HepG2 (cell line): Measurements from ENCODE around the gene SENP7. TPM values are rescaled to one million over a fixed set of nuclear protein-coding genes. Genes with fewer than 3 reads are reported as not detected.

Source experiments
- ATAC-seq: fragments of 200-7000 bp; cut with Tn5 transposase; 3 replicates; pipeline ENCODE4 v1.9.1; 2020; ENCODE audit warnings: mild to moderate bottlenecking, moderate library complexity
- BruUV-seq: library from RNA; stranded (reverse); fragments of 400-500 nt; replicated peaks from 2 replicates; lab custom pipeline; 2021; lab: Mats Ljungman, UMichigan
- CTCF ChIA-PET: fragments of 300-600 bp; formaldehyde crosslinking; extraction: SDS; loops from one replicate; lab custom pipeline; 2021; ENCODE audit warnings: low total read pairs, inconsistent platforms, low intra/inter-chr PET ratio; lab: Yijun Ruan, JAX
- POLR2A ChIA-PET: fragments of 350-600 bp; sonication (Branson Sonifier 250); formaldehyde crosslinking; loops from one replicate; lab custom pipeline; 2020; ENCODE audit warnings: antibody characterized with exemption, inconsistent platforms; lab: Yijun Ruan, JAX
- DNase-seq: peaks from one replicate; pipeline ENCODE4 v3.0.0-alpha.2; 2015; ENCODE audit warnings: low spot score
- FAIRE-seq: peaks from 3 replicates; lab custom pipeline; 2011; peaks lifted over from hg19 to GRCh38; lab: Jason Lieb, UNC
- H2AFZ ChIP-seq: one replicate; pipeline ENCODE4 v1.6.1; 2011; ENCODE audit warnings: low read length, inconsistent platforms
- H3K27ac ChIP-seq: fragments of 300-600 bp; 3 replicates; pipeline ENCODE4 v1.8.0; 2011; ENCODE audit warnings: mixed run types, mild to moderate bottlenecking, mixed read lengths, low read length, inconsistent platforms; ENCODE audit not compliant: insufficient read depth; ENCODE audit errors: extremely low read length
- H3K27me3 ChIP-seq, 2 experiments: fragments of 200-600 bp in 1 of 2; 2 replicates in 1 of 2; 3 replicates in 1 of 2; pipeline versions ENCODE4 v1.6.0 to v1.8.0; 2011; ENCODE audit warnings: low read length in 2 of 2, mild to moderate bottlenecking in 2 of 2, moderate library complexity in 2 of 2, inconsistent platforms in 1 of 2; ENCODE audit not compliant: insufficient read depth in 2 of 2, control insufficient read depth in 1 of 2
- H3K36me3 ChIP-seq, 2 experiments: fragments of 200-600 bp in 1 of 2; replicated peaks in 1 of 2; 2 replicates in 1 of 2; 3 replicates in 1 of 2; pipeline versions ENCODE4 v1.5.1 to v1.8.0; 2011; ENCODE audit warnings: low read length in 2 of 2, inconsistent platforms in 1 of 2; ENCODE audit not compliant: insufficient read depth in 2 of 2, control insufficient read depth in 1 of 2
- H3K4me1 ChIP-seq: 2 replicates; pipeline ENCODE4 v1.5.1; 2012; ENCODE audit warnings: low read length, inconsistent platforms; ENCODE audit not compliant: insufficient read depth
- H3K4me2 ChIP-seq: 2 replicates; pipeline ENCODE4 v1.6.0; 2011; ENCODE audit warnings: low read depth, low read length, inconsistent platforms
- H3K4me3 ChIP-seq, 3 experiments: fragments of 200-600 bp in 1 of 3; sonication (generic), shearing (Covaris generic) in 1 of 3; replicated peaks in 1 of 3; 2 replicates each; pipeline ENCODE4 v1.5.1; 2011 to 2016; ENCODE audit warnings: low read length in 3 of 3, inconsistent platforms in 2 of 3, low read depth in 2 of 3, mild to moderate bottlenecking in 2 of 3, control low read depth in 1 of 3, mixed read lengths in 1 of 3; ENCODE audit not compliant: insufficient read depth in 1 of 3
- H3K79me2 ChIP-seq: one replicate; pipeline ENCODE4 v1.6.1; 2011; ENCODE audit warnings: low read length, inconsistent platforms; ENCODE audit not compliant: insufficient read depth
- H3K9ac ChIP-seq: 2 replicates; pipeline ENCODE4 v1.6.0; 2011; ENCODE audit warnings: mild to moderate bottlenecking, low read depth, low read length, inconsistent platforms; ENCODE audit not compliant: insufficient read depth
- H3K9me3 ChIP-seq: 2 replicates; pipeline ENCODE4 v1.5.1; 2012; ENCODE audit warnings: mild to moderate bottlenecking, low read length
- H4K20me1 ChIP-seq: 2 replicates; pipeline ENCODE4 v1.6.0; 2011; ENCODE audit warnings: inconsistent platforms, mild to moderate bottlenecking, low read length, moderate library complexity; ENCODE audit not compliant: insufficient read depth
- ATF4 ChIP-seq, 2 experiments: fragments of 450-650 bp in 1 of 2; sonication (generic) in 1 of 2; formaldehyde crosslinking; IDR thresholded peaks; 2 replicates each; pipeline versions ENCODE4 v1.5.0 to v1.8.0; 2020 to 2022; ENCODE audit warnings: mild to moderate bottlenecking in 1 of 2, missing genetic modification reagents in 1 of 2
- GATAD2A ChIP-seq: IDR thresholded peaks from 2 replicates; pipeline ENCODE4 v1.6.1; 2016
- MAFK ChIP-seq, 2 experiments: IDR thresholded peaks in 1 of 2; conservative IDR thresholded peaks in 1 of 2; 2 replicates each; pipeline ENCODE4 v1.6.1; 2011; ENCODE audit warnings: improper control_type of control experiment in 2 of 2, low read length in 2 of 2
- SYNCRIP ChIP-seq: fragments of 200-400 bp; formaldehyde crosslinking; IDR thresholded peaks from 2 replicates; pipeline ENCODE4 v1.6.1; 2018; ENCODE audit warnings: mild to moderate bottlenecking, low read depth, low read length; ENCODE audit not compliant: insufficient read depth
- TBX2 ChIP-seq: sonication (generic); formaldehyde crosslinking; IDR thresholded peaks from 2 replicates; pipeline ENCODE4 v1.5.0; 2020; ENCODE audit warnings: missing genetic modification reagents, mild to moderate bottlenecking, borderline replicate concordance
- ZMYM4 ChIP-seq: sonication (generic); formaldehyde crosslinking; IDR thresholded peaks from 2 replicates; pipeline ENCODE4 v1.8.1; 2023; ENCODE audit warnings: mild to moderate bottlenecking, missing genetic modification reagents
- ZNF318 ChIP-seq: sonication (generic); formaldehyde crosslinking; IDR thresholded peaks from 2 replicates; pipeline ENCODE4 v1.4.0; 2020; ENCODE audit warnings: mild to moderate bottlenecking, missing genetic modification reagents
- ZNF672 ChIP-seq: sonication (generic); formaldehyde crosslinking; IDR thresholded peaks from 2 replicates; pipeline ENCODE4 v1.8.1; 2022; ENCODE audit warnings: missing genetic modification reagents
- WGBS: methylation state at CpG from one replicate; pipeline ENCODE4 v1.1.6; 2017; ENCODE audit warnings: low lambda C conversion rate; 5-methylcytosine and 5-hydroxymethylcytosine counted together
- in situ Hi-C: cut with HindIII; loops from 2 replicates; pipeline ENCODE4 v1.10.0; 2017; ENCODE audit warnings: low pct_unique_long_range_greater_than_20kb; ENCODE audit not compliant: extremely low pct_ligation_motif_present
- intact Hi-C: fragments of 100-400 bp; cut with micrococcal nuclease; formaldehyde crosslinking; loops from one replicate; pipeline ENCODE4 v1.10.0; 2022; ENCODE audit not compliant: unreplicated experiment
- polyA plus RNA-seq, 8 experiments: library from polyadenylated mRNA; depleted of rRNA in 3 of 8; stranded (reverse) in 7 of 8; unstranded in 1 of 8; fragments of >200 nt; fragmentation: Illumina TruSeq in 4 of 8; extraction: Trizol in 4 of 8; gene quantifications; 2 replicates each; pipeline versions ENCODE4 v1.2.1 to v1.2.3, GENCODE V29; 2011 to 2016; ENCODE audit warnings: low read depth in 4 of 8, missing spikeins in 1 of 8, mixed read lengths in 1 of 8; ENCODE audit not compliant: insufficient read depth in 1 of 8
- total RNA-seq, 5 experiments: library from RNA; depleted of rRNA; stranded (reverse); fragments of >200 nt; fragmentation: Illumina TruSeq; extraction: Trizol; gene quantifications; 2 replicates each; pipeline ENCODE4 v1.2.3, GENCODE V29; 2016; ENCODE audit warnings: low read depth in 1 of 5

SENP7 gene
- total and polyA plus RNA-seq, 2 of the 13 experiments (the other 11 are each of a cell fraction or from before 2014, with no cell fraction given) = 9.1 to 10.3 TPM

GRCh38 chr3:101513419-101513986, 491 bp upstream of the SENP7 start:
- Histone ChIP-seq H4K20me1 (no peaks in the 10 kb centered on the region), H3K79me2 (peaks cover 7% of the 10 kb centered on the region), H3K4me2 (peak overlapping the region; percentile 78), H2AFZ (peak overlapping the region; percentile 83), H3K4me3 (peak overlapping the region; percentile 80 to 92 (median 83)), H3K27ac (peak overlapping the region; percentile 93), H3K27me3 (no peaks in the 10 kb centered on the region; a peak in 1 of 5 replicates), H3K4me1 (peaks cover 20% of the 10 kb centered on the region), H3K9ac (peak overlapping the region; percentile 85), H3K36me3 (no peaks in the 10 kb centered on the region), H3K9me3 (no peaks in the 10 kb centered on the region)
- FAIRE-seq (no peak), DNase-seq (no peak), ATAC-seq (peak; percentile 74)
- BruUV-seq = TSS peak; percentile 99
- intact Hi-C loops (loop anchor here (1.0 to 10.0 kb wide), 3 partner anchors 47 to 121 kb away; partner anchors contain the start of gene TRMT10C), in situ Hi-C loops (loop anchor here (5.0 kb wide), 1 partner anchor 59 kb away; the partner anchor contains the start of gene PCNP)
- ChIA-PET POLR2A (interaction anchor here (0.6 to 2.7 kb wide), 4 partner anchors 41 to 979 kb away, joined by 3 to 14 read pairs (median 8); partner anchors contain the start of genes PCNP and TRMT10C), CTCF (no interaction called here)
- 14% methylated on average over 12 of the region's 12 CpGs for WGBS
- TF ChIP-seq MAFK (conservative IDR thresholded peaks at IDR 0.05 in 1 of 2, IDR thresholded peaks at IDR 0.05 in 1 of 2; ENCODE audit: low read length in 2 of 2) (peak; percentile 90 to 96), ATF4 (CRISPR knock-in tag; IDR thresholded peaks at IDR 0.05) (0 out of 4 replicates have a peak, but pooled peaks of 1 of the 2 experiments have one; percentile 22), ZNF672 (CRISPR knock-in tag) (no peak), SYNCRIP (no peak), ZNF318 (CRISPR knock-in tag) (no peak), GATAD2A (CRISPR knock-in tag) (no peak), ZMYM4 (CRISPR knock-in tag) (no peak), TBX2 (peak; percentile 2)
